ENCODE measurements around the gene ADORA2A.

The ADORA2A gene

DNA sequence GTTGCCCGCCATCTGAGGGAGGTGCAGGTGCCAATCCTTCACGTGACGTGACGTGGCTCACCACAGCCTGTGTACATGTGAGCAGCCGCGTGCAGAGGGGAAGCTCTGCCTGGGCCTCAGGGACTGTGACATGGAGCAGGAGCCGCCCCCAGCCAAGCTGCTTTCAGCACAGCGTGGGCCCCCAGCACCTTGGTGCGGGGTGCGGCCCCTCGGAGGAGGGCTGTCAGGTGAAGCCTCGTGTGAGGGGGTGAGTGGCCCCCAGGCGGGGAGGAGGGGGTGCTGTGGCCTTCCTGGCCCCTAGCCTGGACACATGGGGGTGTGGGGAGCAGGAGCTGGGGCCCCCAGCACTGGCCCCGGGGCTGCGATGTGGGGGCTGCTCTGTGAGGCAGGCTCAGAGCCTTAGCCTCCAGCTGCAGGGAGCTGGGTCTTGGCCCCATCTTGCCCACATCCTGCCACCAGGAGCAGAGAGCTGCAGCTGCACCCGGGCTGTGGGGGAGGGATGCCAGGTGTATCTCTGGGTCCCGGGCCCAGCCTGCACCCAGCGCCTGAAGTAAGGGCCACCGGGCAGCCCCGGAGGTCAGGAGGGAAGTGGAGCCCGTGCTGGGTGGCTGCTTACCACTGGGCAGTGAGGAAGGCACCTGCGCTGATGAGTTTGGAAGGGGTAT, at the start of gene ADORA2A:
ADORA2A (plus strand) TSS at position 100 of the 665 bp plus-strand sequence. CDS start 5,806 bp downstream, outside the sequence.
- no peak for DNase-seq

DNA sequence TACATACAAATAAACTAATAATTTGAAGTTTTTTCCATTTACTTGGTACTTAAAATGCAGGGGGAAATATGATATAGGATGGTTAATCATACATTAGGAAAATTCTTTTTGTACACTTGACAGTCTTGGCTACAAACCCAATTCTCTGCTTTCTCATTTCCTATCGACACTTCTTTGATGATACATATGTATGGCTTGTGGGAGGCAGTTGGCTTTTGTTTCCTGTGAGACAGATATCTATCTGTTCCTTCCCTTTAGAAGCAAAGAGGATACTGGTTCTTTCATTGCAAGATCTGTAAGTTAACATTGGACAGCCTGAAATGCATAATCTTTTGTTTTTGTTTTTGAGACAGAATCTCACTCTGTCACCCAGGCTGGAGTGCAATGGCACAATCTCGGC, 47.9 kb upstream of the ADORA2A start:
- no peak for DNase-seq

DNA sequence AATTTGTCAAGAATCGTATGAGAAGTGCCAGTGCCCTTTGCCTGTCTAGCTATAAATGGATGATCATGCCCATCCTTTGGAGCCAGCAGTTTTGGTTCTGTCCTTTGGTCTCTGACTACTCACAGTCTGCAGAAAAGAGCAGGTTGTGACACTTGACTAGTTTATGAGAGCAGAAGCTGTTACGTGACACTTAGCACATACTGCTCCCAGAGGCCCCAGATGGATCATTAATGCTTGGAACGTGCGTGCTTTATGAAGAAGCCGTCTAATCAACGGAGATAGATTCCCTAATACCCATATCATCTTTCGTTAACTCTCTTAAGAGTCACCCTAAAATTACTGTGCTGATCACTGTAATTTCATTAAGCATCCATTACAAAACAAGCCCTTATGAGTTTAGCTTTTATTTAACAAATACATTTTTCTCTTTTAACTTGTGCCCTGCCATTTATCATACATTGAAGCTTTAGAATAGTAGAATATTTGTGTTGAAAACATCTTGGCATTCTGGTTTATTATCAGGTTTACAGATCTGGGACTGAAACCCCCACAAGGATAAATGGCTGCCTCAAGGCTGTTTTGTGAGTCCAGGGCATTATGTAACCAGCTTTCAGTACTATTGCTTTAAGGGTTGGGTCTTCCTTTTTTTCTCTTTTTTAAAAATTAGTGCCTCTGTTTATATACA, 47.0 kb upstream of the ADORA2A start:
- no peak for DNase-seq

DNA sequence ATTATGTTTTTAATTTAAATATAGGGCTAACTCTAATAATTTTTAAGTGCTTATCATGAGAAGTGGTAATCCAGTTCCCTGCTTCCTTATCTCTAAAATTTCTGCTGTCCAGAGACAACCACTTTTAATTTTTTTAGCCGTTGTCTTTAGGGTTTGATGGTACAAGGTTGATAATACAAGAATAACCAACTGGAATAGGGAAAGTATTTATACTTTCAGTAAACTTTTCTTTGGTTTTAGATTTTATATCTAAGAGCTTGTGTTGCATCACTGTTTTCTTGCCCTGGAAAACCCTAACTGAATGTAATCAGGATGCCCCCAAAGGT, 46.5 kb upstream of the ADORA2A start:
- no peak for DNase-seq

DNA sequence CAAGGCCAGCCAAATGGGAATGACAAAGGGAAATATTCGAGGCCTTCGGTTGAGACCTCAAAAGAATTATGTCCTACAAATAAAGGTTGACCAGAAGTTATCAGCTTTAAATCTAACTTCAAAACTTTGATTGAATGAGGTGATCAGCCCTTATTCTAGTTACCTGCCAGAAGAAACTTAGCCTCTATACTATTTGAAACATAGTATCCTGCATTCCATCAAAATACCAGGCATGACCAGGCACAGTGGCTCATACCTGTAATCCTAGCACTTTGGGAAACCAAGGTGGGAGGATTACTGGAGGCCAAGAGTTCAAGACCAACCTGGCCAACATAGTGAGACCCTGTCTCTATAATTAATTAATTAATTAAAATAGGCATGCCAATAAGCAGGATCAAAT, 44.3 kb upstream of the ADORA2A start:
- DNase-seq = no peak

DNA sequence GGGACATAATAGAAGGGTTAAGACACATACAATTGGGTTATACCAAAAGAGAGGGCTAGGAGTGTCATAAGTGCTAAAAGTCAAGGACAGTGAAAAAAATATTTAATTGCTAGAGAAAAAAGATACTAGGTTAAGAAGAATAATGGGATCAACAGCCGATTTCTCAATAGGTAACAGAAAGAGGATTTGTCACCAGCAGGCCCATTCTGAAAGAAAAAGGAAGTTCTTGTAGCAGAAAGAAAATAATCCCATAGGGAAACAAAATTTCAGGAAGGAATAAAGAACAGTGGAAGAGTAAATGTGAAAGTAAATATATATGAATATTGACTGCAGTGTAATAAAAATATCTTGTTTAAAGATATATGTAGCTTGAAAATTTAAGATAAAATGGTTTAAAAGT, 43.3 kb upstream of the ADORA2A start:
- DNase-seq = no peak

DNA sequence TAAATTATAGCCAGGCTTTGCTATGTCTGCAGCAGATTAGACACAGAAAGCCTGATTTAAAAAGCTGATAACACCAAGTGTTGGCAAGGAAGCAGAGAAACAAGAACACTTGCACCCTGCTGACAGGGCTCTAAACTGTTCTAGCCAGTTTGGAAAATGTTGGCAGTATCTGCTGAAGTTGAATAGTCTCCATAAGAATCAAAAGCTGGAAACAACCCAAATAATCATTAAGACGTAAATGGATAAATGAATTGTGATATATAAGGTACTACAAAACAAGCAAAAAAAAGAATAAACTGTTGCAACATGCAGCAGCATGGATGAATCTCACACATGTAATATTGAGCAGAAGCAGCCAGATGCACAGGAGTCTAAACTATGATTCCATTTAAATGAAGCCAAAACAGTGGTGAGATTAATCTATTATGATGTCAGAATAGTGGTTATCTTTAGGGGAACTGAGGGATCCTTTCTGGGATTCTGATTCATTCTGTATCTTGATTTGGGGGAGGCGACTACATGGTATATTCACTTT, 40.4 kb upstream of the ADORA2A start:
- DNase-seq = no peak

DNA sequence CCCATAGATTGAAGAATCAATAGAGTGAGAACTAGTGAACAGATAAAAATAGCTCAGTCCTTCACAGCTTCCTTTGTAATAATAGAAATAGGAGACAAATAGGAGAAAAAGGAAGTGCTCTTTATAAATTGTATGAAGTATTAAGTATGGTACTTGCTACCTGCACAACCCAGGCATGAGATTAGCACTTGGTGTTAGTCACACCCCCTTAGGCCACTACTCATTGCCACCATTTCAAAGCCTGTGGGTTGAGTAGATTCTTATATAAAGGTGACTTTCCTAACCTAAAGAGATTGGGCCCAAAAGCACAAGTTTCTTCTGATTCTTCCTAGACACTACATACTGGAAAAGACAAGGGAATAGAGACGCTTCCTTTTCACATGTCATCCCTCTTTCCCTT, 37.7 kb upstream of the ADORA2A start:
- DNase-seq = no peak

DNA sequence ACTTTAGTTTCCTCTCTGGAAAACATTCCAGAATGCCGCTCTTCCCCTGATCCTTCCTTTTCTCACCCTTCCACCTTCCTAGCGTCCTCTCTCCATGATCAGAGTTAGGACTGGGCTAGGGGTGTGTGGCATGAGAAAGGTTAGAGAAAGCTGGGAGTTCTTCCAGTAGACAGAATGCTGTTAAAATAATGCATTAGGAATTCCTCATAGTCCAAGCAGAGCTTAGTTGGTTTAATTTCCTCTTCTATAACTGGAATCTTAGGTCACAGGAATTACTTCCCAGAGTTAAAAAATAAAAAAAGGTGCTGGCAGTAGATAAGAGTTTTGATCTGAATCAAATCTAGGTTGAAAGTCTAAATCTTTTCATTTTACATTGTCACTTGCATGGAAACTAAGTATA, 37.2 kb upstream of the ADORA2A start:
- no peak for DNase-seq

DNA sequence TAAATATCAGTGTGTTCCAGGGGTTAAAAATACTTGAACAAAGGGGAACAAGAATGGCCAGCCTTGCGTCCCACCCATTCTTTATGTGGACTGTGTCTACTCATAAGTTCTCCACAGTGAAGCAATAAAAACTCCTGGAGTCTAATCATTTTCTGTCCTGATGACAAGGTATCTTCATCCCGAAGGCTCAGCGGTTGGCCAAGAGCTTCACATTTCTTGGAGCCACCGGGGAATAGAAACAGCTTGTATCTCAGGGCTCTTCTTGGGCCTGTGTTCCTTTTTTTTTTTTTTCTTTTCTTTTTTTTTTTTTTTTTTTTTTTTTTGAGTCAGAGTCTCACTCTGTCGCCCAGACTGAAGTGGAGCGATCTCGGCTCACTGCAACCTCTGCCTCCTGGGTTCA, 36.8 kb upstream of the ADORA2A start:
- no peak for DNase-seq

DNA sequence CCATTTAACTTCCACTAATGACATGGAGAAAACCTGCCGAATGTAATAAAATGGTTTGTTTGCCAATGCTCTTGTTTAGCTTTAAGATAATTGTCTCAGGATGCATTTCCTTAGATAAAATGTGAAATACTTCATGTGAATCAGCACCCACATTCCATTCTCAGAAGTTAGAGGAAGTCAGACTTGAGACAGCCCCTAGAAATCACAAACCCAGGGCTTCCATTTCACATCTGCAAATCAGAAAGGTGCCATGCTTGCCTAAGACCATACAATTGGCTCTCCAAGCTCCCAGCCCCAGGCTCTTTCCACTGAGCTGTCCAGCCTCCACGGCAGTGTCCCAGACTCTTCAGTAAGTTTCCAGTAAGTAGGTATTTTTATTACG, 35.6 kb upstream of the ADORA2A start:
- no peak for DNase-seq

DNA sequence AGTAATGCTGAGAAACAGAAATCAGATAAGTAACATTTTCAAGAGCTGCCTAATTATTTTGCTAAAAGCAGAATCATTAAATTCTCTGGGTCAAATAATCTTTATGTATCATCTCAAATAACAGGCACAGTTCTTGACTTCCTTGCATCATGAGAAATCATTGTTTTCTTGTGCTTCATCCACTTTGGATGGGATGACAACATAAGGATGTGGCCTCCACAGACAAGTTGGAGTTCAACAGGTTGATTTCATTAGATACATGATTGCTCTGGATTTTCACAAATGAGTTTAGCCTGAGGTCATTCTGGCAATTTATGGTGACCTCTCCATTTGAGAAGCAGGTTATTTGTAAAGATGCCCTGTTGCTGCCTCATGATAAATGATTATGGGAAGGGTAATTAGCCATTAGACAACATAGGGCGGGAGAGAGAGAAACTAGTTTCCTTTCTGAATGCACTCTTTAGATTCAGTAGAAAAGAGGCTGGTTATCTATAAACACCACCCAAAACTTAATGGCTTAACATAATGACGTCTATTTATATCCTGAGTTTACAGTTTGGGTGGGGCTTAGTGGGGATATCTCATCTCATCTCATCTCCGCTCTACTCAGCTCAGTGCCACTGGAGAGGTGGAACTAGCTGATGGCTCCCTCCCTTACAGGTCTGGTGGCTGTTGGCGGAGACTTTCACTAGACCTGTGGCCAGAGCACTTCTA, 35.0 kb upstream of the ADORA2A start:
- DNase-seq = peak; percentile 86

DNA sequence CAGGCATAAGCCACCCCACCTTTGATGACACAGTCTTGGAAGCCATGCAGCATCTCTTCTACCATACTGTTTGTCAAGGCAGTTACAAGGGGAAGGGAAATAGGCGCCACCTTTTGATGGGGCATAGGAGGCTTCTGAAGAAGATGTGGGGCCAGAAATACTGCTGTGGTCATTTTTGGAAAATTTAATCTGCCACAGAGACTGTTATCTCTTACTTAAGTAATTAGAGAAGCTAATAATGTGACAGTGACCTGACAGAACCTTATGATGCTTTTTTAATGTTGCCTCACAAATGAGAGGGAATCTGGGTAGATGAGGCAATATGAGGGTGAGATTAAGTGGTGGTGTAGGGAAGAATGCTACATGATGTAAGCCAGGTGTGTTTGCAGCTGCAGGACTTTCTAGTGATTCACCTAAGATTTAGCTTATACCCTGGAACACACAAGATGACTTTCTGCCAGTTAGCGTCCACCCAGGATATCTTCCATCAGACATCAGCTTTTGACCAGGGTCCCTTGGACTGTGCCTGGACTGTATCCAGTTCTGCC, 34.3 kb upstream of the ADORA2A start:
- no peak for DNase-seq

DNA sequence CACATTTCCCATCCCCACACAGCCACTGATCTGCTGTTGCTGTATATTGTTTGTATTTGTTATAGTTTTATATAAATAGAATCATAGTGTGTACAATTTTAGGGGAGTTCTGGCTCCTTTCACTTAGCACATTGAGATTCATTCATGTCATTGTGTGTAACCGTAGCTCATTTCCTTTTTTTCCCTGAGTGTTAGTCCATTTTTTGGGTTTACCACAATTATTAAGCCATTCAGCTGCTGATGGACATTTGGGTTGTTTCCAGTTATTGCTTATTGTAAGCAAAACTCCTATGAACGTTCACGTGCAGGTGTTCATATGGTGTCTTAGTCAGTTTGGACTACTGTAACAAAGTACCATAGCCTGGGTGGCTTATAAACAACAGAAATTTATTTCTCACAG, 33.6 kb upstream of the ADORA2A start:
- no peak for DNase-seq

DNA sequence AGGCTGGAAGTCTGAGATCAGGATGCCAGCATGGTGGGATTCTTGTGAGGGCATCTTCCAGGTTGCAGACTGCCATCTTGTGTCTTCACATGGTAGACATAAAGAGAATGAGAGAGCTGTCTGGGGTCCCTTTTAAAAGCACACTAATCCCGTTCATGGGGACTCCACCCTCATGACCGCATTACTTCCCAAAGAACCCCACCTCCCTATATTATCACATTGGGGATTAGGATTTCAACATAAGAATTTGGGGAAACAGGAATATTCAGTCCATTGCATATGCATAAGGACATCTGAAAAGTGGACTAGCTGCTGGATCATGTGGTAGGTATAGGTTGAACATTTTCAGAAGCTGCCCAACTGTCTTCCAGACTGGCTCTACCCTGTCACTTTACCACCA, 33.1 kb upstream of the ADORA2A start:
- DNase-seq = no peak

DNA sequence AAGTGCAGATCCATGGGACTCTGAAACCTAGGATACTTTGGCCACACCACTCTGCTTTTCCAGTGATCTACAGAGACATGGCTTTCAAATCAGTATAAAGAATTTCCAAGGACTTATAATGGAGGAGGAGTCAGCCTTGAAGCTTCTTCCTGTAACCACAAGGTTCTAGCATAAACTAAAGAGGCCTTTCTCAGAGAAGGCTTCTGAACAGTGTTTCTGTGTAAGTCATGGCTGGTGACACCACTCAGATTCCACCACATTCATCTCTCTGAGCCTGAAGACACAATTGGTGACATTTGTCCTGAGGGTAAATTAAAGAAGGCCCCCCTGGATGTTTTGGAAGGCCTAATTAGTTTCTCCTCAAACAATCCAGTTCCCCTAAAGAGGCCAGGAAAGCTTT, 29.0 kb upstream of the ADORA2A start:
- DNase-seq = no peak

DNA sequence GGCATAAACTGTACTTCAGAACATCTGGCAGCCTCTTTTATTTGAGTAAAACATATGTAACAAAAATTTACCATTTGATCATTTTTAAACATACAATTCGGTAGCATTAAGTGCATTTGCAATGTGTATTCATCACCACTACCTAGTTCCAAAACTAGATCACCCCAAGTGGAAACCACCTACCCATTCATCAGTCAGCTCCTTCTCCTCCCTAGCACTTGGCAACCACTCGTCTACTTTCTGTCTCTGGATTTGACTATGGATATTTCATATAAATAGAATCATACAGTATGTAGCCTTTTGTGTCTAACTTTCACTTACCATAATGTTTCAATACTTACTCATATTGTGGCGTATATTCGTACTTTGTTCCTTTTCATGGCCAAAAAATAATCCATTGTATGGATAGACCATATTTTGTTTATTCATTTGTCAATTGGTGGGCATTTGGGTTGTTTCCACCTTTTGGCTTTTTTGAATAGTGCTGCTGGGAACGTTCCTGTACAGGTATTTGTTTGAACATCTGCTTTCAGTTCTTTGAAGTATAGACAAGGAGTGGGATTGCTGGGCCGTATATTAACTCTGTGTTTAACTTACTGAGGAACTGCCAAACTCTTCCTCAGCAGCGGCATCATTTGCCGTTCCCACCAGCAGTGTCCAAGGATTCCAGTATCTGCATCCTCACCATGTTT, 27.2 kb upstream of the ADORA2A start:
- no peak for DNase-seq

DNA sequence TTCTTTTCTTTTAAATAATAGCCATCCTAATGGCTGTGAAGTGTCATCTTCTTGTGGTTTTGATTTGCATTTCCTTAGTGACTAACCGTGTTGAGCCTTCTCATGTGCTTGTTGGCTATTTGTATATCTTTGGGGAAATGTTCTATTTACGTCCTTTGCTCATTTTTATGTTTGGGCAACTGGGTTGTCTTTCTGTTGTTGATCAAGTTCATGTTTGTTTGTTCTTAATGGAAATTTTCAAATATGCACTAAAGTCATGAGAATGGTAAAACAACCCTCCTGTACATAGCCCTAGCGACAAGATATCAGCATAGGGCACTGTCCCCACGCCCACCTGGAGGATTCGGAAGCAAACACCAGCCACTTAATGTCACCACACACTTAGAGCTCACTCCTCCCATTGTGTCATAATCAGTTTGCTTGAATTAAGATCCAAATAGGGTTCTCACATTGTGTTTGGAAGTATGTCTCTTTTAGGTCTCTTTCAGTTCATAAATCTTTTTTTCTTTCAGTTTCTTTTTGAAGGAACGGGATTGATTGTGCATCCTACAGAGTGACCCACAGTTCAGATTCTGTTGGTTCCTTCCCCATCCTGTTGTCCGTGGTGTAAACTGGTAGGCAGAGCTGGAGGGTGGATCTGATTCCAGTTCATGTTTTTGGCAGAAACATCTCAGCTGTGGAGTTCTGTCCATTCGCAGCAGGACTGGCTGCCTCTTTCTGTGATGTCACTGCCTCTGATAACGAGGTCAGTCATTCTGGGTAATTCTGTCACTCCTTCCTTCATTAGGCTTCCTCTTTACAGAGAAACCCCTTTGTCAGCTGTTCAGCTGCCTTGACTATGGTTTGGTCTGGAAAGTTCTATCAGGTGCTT, 26.4 kb upstream of the ADORA2A start:
- DNase-seq = no peak

DNA sequence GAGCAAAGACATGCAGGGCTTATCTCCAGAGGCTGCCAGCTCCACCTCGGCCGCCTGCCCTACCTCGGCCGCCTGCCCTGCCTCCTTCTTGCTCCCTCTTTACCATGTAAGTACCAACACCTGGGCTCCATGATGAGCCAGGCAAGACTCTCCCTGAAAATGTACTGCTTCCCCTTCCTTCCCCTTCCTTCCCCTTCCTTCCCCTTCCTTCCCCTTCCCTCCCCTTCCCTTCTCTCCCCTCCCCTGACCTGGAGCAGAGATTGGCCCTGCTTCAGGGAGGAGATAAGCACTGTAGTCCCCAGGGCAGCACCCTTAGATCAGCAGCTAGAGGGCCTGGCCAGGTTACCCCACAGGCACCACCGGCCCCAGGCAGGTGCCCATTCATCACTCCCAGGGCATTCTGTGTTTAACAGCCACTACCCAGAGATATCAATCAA, 25.4 kb upstream of the ADORA2A start:
- no peak for DNase-seq

DNA sequence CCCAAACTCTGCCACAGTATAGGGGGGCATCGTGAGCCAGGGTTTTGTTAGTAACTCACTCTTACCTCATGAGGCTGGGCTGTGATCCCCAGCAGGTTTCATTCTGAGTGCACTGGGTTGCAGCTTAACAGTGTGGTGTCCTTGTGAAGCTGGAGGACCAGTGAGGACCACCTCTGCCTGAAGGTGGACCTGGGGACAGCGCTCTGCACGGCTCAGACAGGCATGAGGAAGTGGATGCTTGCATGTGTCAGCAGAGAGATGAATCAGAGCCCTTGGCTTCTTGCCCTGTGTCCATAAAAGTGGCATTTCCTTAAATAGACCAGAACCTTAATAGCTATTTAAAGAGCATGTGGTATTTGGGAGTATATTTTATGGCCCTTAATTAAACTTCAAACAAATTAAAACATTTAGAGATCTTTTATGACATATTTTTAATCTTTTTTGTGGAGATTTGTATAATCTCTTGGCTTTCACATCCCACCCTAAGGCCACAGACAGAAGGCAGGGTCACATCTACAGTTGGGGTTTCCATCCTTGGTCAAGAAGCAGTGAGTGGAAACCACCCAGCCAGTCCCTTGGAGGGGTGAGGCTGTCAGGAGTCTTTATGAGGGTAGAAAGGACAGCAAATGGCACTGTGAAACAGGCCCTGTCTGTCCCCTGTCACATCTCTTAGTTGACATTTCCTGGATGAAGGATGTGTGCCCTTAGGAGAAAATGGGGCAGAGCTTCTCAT, 24.8 kb upstream of the ADORA2A start:
- DNase-seq = peak; percentile 29

DNA sequence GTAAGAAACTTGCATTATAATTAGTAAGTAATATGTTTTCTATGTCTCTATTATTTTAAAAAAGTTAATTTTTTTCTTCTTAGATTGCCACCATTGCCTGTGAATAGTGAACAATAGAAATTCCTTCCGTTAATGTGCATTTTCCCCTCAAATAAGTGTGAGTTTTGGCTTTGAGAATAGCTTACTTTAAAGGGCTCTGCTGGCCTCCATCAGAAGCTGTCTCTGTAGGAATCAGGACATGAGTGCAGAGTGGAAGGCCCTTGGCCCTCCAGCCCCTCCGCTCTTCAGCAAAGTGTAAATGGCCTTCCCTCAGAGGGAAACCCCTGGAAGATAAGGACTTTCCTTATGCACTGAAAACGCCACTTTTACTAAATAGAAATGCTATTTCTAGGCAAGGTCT, 24.1 kb upstream of the ADORA2A start:
- DNase-seq = no peak
